Fibroblast of lung (primary cell): ENCODE data around the gene TCERG1L.

ENCODE experiments used
- CTCF ChIP-seq, 2 donors: IDR thresholded peaks in 1 of 2; conservative IDR thresholded peaks in 1 of 2; 1 replicate in 1 of 2; 2 replicates in 1 of 2; pipeline ENCODE4 v1.5.1; 2011 to 2012; ENCODE audit warnings: low read length in 2 of 2, control low read depth in 1 of 2, inconsistent platforms in 1 of 2, low read depth in 1 of 2, mild to moderate bottlenecking in 1 of 2
- EZH2 ChIP-seq: IDR thresholded peaks from 2 replicates; pipeline ENCODE4 v1.5.1; 2012; ENCODE audit warnings: low read length, control low read depth, mild to moderate bottlenecking; ENCODE audit errors: missing control alignments

GRCh38 chr10:131102676-131103075, 208.8 kb downstream of the TCERG1L start:
- TF ChIP-seq CTCF (conservative IDR thresholded peaks at IDR 0.05 in 1 of 2, IDR thresholded peaks at IDR 0.05 in 1 of 2; ENCODE audit: low read depth in 1 of 2, low read length in 2 of 2), result no peak
- no peak for TF ChIP-seq EZH2
